ENCODE data around the gene CHD1. TPM values are rescaled to one million over a fixed set of nuclear protein-coding genes. Genes with fewer than 3 reads are reported as not detected.

The CHD1 gene
- total RNA-seq, 2 experiments from 2014 or later = 217 to 228 TPM

DNA sequence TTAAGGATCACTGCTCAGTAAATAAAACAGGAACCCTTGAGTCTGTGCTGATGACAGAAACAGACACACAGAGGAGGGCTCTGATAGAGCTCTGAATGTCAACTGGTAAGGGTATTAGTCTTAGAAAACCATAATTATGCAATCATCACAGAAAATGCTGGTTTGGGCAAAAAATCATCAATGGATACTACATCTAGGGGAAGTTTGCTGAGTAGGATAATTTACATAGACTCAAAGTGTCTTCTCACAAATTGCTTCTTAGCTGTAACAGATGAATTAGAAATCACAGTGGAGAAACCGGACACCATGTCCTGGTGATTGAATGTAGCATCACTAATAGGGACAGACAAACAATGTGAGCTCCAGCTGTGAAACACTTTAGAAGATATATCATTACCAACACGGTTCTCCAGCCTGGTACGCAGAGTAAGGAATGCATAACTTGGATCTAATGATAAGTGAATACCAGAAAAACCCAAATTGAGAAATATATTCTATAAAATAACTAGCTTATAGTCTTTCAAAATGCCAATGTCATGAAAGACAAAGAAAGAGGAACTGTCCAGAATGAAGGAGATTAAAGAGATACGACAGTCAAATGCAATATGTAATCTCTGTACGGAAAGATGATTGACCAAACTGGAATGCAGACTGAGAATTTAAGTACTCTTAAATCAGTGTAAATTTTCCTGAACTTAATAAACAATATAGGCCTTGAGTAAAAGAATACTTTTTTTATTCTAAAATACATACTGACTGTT, 17.3 kb downstream of the CHD1 start:
- Histone ChIP-seq H3K36me3 (ENCODE audit: insufficient read depth, low read length) (peaks cover 16% of the 10 kb centered on the region), H3K4me3 (ENCODE audit: low read length) (no peak overlapping the region), H3K27ac (ENCODE audit: low read depth in 1 of 2, low read length in 2 of 2) (no peak overlapping the region), H3K4me1 (ENCODE audit: insufficient read depth, low read length) (peaks cover 11% of the 10 kb centered on the region), H3K9me3 (ENCODE audit: control insufficient read depth in 1 of 2, insufficient read depth in 1 of 2, low read length in 2 of 2) (no peaks in the 10 kb centered on the region), H3K27me3 (ENCODE audit: control insufficient read depth in 1 of 2, insufficient read depth in 2 of 2, low read length in 2 of 2) (no peaks in the 10 kb centered on the region)
- TF ChIP-seq, protein P1, sequence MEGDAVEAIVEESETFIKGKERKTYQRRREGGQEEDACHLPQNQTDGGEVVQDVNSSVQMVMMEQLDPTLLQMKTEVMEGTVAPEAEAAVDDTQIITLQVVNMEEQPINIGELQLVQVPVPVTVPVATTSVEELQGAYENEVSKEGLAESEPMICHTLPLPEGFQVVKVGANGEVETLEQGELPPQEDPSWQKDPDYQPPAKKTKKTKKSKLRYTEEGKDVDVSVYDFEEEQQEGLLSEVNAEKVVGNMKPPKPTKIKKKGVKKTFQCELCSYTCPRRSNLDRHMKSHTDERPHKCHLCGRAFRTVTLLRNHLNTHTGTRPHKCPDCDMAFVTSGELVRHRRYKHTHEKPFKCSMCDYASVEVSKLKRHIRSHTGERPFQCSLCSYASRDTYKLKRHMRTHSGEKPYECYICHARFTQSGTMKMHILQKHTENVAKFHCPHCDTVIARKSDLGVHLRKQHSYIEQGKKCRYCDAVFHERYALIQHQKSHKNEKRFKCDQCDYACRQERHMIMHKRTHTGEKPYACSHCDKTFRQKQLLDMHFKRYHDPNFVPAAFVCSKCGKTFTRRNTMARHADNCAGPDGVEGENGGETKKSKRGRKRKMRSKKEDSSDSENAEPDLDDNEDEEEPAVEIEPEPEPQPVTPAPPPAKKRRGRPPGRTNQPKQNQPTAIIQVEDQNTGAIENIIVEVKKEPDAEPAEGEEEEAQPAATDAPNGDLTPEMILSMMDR (IDR thresholded peaks at IDR 0.05) = no peak
- intact Hi-C loops (cut with DNase I, micrococcal nuclease) = loop anchor here (1.0 to 10.0 kb wide), 2 partner anchors 8 to 1633 kb away; no protein-coding TSS in a partner anchor
- H3K4me1 Mint-ChIP-seq (ENCODE audit: low read depth) = peaks cover 76% of the 10 kb centered on the region
- peak overlapping the region; percentile 11 for H3K4me3 Mint-ChIP-seq
- peak in 1 of 14 experiments; percentile 17 for DNase-seq
- ChIA-PET CTCF (interaction anchor here (1.4 to 1.5 kb wide), 2 partner anchors 140 to 149 kb away, joined by 3 read pairs; no protein-coding TSS in a partner anchor), POLR2A (interaction anchor here (1.5 to 5.7 kb wide), 2 partner anchors 18 to 126 kb away, joined by 3 to 41 read pairs; partner anchors contain the start of gene CHD1)
- no peaks in the 10 kb centered on the region for H3K27me3 Mint-ChIP-seq
- H3K9me3 Mint-ChIP-seq = no peaks in the 10 kb centered on the region
- H3K27ac Mint-ChIP-seq = peak overlapping the region; percentile 5
- no peak for ATAC-seq (ENCODE audit: poor library complexity)
- H3K36me3 Mint-ChIP-seq (ENCODE audit: low read depth) = peaks cover 61% of the 10 kb centered on the region

DNA sequence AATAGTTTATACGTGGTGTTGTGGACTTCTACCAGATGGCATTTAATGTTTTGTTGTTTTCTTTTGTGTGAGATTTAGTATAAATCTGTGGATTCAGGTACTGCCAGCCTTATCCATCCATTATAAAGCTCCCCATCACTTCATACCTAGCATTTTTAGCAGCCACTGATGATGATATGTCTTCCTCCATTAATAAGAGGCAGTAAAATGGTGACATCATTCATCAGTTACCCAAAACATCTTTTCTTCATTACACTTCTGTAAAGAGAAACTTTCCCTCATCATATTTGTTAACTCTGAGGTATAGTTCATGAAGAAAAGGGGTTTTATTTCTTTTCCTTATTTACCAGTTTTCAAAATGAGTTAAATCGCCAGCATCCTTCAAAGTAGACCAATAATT, 19.4 kb downstream of the CHD1 start:
- ATAC-seq (ENCODE audit: poor library complexity) = no peak
- no peak overlapping the region for H3K27ac ChIP-seq (ENCODE audit: low read depth in 1 of 2, low read length in 2 of 2)
- DNase-seq = no peak
- H3K4me1 ChIP-seq (ENCODE audit: insufficient read depth, low read length) = peaks cover 6% of the 10 kb centered on the region
- H3K9me3 ChIP-seq (ENCODE audit: control insufficient read depth in 1 of 2, insufficient read depth in 1 of 2, low read length in 2 of 2) = no peaks in the 10 kb centered on the region
- ChIA-PET POLR2A (interaction anchor here (0.7 to 5.7 kb wide), 4 partner anchors 18 to 168 kb away, joined by 3 to 41 read pairs (median 4); partner anchors contain the start of gene CHD1), CTCF (interaction anchor here (1.1 kb wide), 1 partner anchor 151 kb away, joined by 6 read pairs; no protein-coding TSS in a partner anchor)
- H3K27me3 Mint-ChIP-seq = no peaks in the 10 kb centered on the region
- intact Hi-C loops (cut with DNase I, micrococcal nuclease) = no loop called here
- no peak overlapping the region for H3K4me3 ChIP-seq (ENCODE audit: low read length)
- peaks cover 58% of the 10 kb centered on the region for H3K36me3 Mint-ChIP-seq (ENCODE audit: low read depth)
- peaks cover 70% of the 10 kb centered on the region for H3K4me1 Mint-ChIP-seq (ENCODE audit: low read depth)
- H3K27me3 ChIP-seq (ENCODE audit: control insufficient read depth in 1 of 2, insufficient read depth in 2 of 2, low read length in 2 of 2) = no peaks in the 10 kb centered on the region
- TF ChIP-seq, protein P1 (IDR thresholded peaks at IDR 0.05) = no peak
- no peak overlapping the region for H3K4me3 Mint-ChIP-seq
- no peaks in the 10 kb centered on the region for H3K9me3 Mint-ChIP-seq
- H3K27ac Mint-ChIP-seq = peak overlapping the region; percentile 11
- peaks cover 22% of the 10 kb centered on the region for H3K36me3 ChIP-seq (ENCODE audit: insufficient read depth, low read length)

DNA sequence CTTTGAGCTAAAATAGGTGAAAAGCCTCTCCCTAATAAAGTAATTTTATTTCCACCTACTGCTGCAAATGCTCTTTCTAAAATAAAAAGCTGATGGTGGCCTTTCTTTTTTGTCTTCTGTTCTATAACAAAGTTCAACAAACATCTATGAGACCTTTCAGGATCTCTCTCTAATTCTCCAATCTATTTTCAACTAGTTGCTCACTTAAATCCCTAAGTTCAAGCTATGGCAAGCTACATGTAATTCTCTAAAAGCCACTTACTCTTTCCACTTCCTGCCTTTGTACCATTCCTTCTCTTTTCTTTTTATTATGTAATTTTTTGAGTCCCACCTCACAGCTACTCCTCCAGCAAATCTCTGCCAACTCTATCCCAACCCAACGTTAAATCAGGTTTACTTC, 20.9 kb downstream of the CHD1 start:
- Histone ChIP-seq H3K27ac (ENCODE audit: low read depth in 1 of 2, low read length in 2 of 2) (peak overlapping the region in 1 of 2 donors; percentile 14), H3K36me3 (ENCODE audit: insufficient read depth, low read length) (peaks cover 31% of the 10 kb centered on the region), H3K27me3 (ENCODE audit: control insufficient read depth in 1 of 2, insufficient read depth in 2 of 2, low read length in 2 of 2) (no peaks in the 10 kb centered on the region), H3K9me3 (ENCODE audit: control insufficient read depth in 1 of 2, insufficient read depth in 1 of 2, low read length in 2 of 2) (no peaks in the 10 kb centered on the region), H3K4me1 (ENCODE audit: insufficient read depth, low read length) (peaks cover 6% of the 10 kb centered on the region), H3K4me3 (ENCODE audit: low read length) (no peak overlapping the region)
- peaks cover 62% of the 10 kb centered on the region for H3K36me3 Mint-ChIP-seq (ENCODE audit: low read depth)
- no peaks in the 10 kb centered on the region for H3K27me3 Mint-ChIP-seq
- DNase-seq = no peak
- ChIA-PET CTCF (interaction anchor here (1.5 kb wide), 1 partner anchor 153 kb away, joined by 9 read pairs; no protein-coding TSS in a partner anchor), POLR2A (interaction anchor here (0.8 to 5.7 kb wide), 5 partner anchors 10 to 153 kb away, joined by 3 to 41 read pairs (median 4); partner anchors contain the start of gene CHD1)
- no peak overlapping the region for H3K4me3 Mint-ChIP-seq
- peaks cover 61% of the 10 kb centered on the region for H3K4me1 Mint-ChIP-seq (ENCODE audit: low read depth)
- intact Hi-C loops (cut with DNase I, micrococcal nuclease) = loop anchor here (2.0 kb wide), 2 partner anchors 19 to 21 kb away; partner anchors contain the start of gene CHD1 (in 1 of the 2)
- peak overlapping the region; percentile 13 for H3K27ac Mint-ChIP-seq
- H3K9me3 Mint-ChIP-seq = no peaks in the 10 kb centered on the region
- ATAC-seq (ENCODE audit: poor library complexity) = no peak
- TF ChIP-seq, protein P1 (IDR thresholded peaks at IDR 0.05) = no peak

Data from CD4-positive, alpha-beta T cell (primary cell).